Activated naive CD4-positive, alpha-beta T cell treated with Interleukin-2 at 50 U/mL for 16 hours (primary cell): Measurements from ENCODE around the gene ZBTB16.
A peak's percentile ranks its signal among the peaks of the same experiment; 100 is the strongest.

Experiments used
- DNase-seq: peaks from one replicate; pipeline ENCODE4 v3.0.0-alpha.2; 2020

ZBTB16 gene

GRCh38 chr11:114059278-114059983, at the start of gene ZBTB16:
ZBTB16 (plus strand) TSS chr11:114059711; CDS start chr11:114063301, 3,590 bp downstream.
- peak; percentile 62 for DNase-seq

GRCh38 chr11:114010931-114011330, 48.6 kb upstream of the ZBTB16 start:
- no peak for DNase-seq

- no peak for DNase-seq
Measured at GRCh38 chr11:114011443-114011842, 48.1 kb upstream of the ZBTB16 start.

GRCh38 chr11:114015117-114015516, 44.4 kb upstream of the ZBTB16 start:
- DNase-seq, result no peak

GRCh38 chr11:114016986-114017385, 42.5 kb upstream of the ZBTB16 start:
- DNase-seq, result no peak

- DNase-seq, result no peak
Measured at GRCh38 chr11:114017723-114018122, 41.8 kb upstream of the ZBTB16 start.

GRCh38 chr11:114019046-114019445, 40.5 kb upstream of the ZBTB16 start:
- DNase-seq, result no peak

- no peak for DNase-seq
Measured at GRCh38 chr11:114019574-114019973, 39.9 kb upstream of the ZBTB16 start.

- DNase-seq, result no peak
Measured at GRCh38 chr11:114025329-114025907, 34.1 kb upstream of the ZBTB16 start.

- DNase-seq, result no peak
Measured at GRCh38 chr11:114026355-114026754, 33.2 kb upstream of the ZBTB16 start.

- DNase-seq, result no peak
Measured at GRCh38 chr11:114027391-114027790, 32.1 kb upstream of the ZBTB16 start.

- DNase-seq, result no peak
Measured at GRCh38 chr11:114027926-114028325, 31.6 kb upstream of the ZBTB16 start.

GRCh38 chr11:114031246-114031966, 28.1 kb upstream of the ZBTB16 start:
- DNase-seq, result no peak

- no peak for DNase-seq
Measured at GRCh38 chr11:114031967-114032320, 27.6 kb upstream of the ZBTB16 start.

- no peak for DNase-seq
Measured at GRCh38 chr11:114033066-114033465, 26.4 kb upstream of the ZBTB16 start.

- no peak for DNase-seq
Measured at GRCh38 chr11:114033572-114033971, 25.9 kb upstream of the ZBTB16 start.

- DNase-seq, result no peak
Measured at GRCh38 chr11:114034956-114035355, 24.6 kb upstream of the ZBTB16 start.

GRCh38 chr11:114036147-114036811, 23.2 kb upstream of the ZBTB16 start:
- DNase-seq, result peak; percentile 58

GRCh38 chr11:114036958-114037357, 22.6 kb upstream of the ZBTB16 start:
- no peak for DNase-seq

GRCh38 chr11:114039551-114039950, 20.0 kb upstream of the ZBTB16 start:
- DNase-seq, result no peak

- DNase-seq, result no peak
Measured at GRCh38 chr11:114040706-114041211, 18.8 kb upstream of the ZBTB16 start.

GRCh38 chr11:114042234-114042633, 17.3 kb upstream of the ZBTB16 start:
- DNase-seq, result no peak
